GM19467 (cell line): ENCODE results near the gene PTGDR.

Experiments used
- ATAC-seq: cut with Tn5 transposase; IDR thresholded peaks from one replicate; pipeline ENCODE4 v1.9.1; 2021; ENCODE audit warnings: mild to moderate bottlenecking, moderate library complexity; ENCODE audit not compliant: unreplicated experiment

PTGDR gene

GRCh38 chr14:52263190-52263589 is 4.3 kb upstream of the PTGDR start:
- no peak for ATAC-seq

GRCh38 chr14:52265253-52265652 is 2.2 kb upstream of the PTGDR start:
- no peak for ATAC-seq

- ATAC-seq = no peak
Observed at GRCh38 chr14:52266179-52266578, 1.3 kb upstream of the PTGDR start.

- no peak for ATAC-seq
Observed at GRCh38 chr14:52266782-52267181, 716 bp upstream of the PTGDR start.

- ATAC-seq = no peak
Observed at GRCh38 chr14:52268279-52269061, 972 bp downstream of the PTGDR start.

GRCh38 chr14:52269100-52269499 is 1.6 kb downstream of the PTGDR start:
- no peak for ATAC-seq

GRCh38 chr14:52269982-52270381 is 2.5 kb downstream of the PTGDR start:
- no peak for ATAC-seq

- ATAC-seq = no peak
Observed at GRCh38 chr14:52271538-52271937, 4.0 kb downstream of the PTGDR start.

GRCh38 chr14:52272375-52272774 is 4.9 kb downstream of the PTGDR start:
- ATAC-seq = no peak

GRCh38 chr14:52275372-52275771 is 7.9 kb downstream of the PTGDR start:
- ATAC-seq = no peak

- ATAC-seq = no peak
Observed at GRCh38 chr14:52277552-52277951, 10.1 kb downstream of the PTGDR start.

- ATAC-seq = no peak
Observed at GRCh38 chr14:52279408-52279807, 11.9 kb downstream of the PTGDR start.

GRCh38 chr14:52283099-52283498 is 15.6 kb downstream of the PTGDR start:
- no peak for ATAC-seq

GRCh38 chr14:52286661-52287649 is 19.5 kb downstream of the PTGDR start:
- ATAC-seq = no peak

- no peak for ATAC-seq
Observed at GRCh38 chr14:52296378-52296777, 28.9 kb downstream of the PTGDR start.

GRCh38 chr14:52298795-52299194 is 31.3 kb downstream of the PTGDR start:
- no peak for ATAC-seq

GRCh38 chr14:52299692-52300278 is 32.3 kb downstream of the PTGDR start:
- no peak for ATAC-seq

GRCh38 chr14:52303236-52303635 is 35.7 kb downstream of the PTGDR start:
- no peak for ATAC-seq

- no peak for ATAC-seq
Observed at GRCh38 chr14:52304248-52304904, 36.9 kb downstream of the PTGDR start.

GRCh38 chr14:52305014-52305413 is 37.5 kb downstream of the PTGDR start:
- no peak for ATAC-seq

GRCh38 chr14:52307376-52307775 is 39.9 kb downstream of the PTGDR start:
- no peak for ATAC-seq
